K562 (cell line): ENCODE measurements around the gene PRDX3. TPM values are rescaled to one million over a fixed set of nuclear protein-coding genes. Genes with fewer than 3 reads are reported as not detected.

ENCODE experiments used
- BCLAF1 ChIP-seq, 2 experiments: fragments of 450-650 bp in 1 of 2; IDR thresholded peaks; 2 replicates each; pipeline ENCODE4 v1.6.1; 2011 to 2017; ENCODE audit warnings: low read depth in 2 of 2, antibody characterized with exemption in 1 of 2, borderline replicate concordance in 1 of 2, low read length in 1 of 2, mild to moderate bottlenecking in 1 of 2, mixed read lengths in 1 of 2; ENCODE audit not compliant: control insufficient read depth in 1 of 2
- CUX1 ChIP-seq: fragments of 200-800 bp; sonication (Bioruptor generic); IDR thresholded peaks from 2 replicates; pipeline ENCODE4 v1.6.1; 2016; ENCODE audit warnings: missing genetic modification characterization, missing compliant biosample characterization
- HOXB6 ChIP-seq: fragments of 250-450 bp; sonication (Bioruptor Pico); IDR thresholded peaks from 2 replicates; pipeline ENCODE4 v1.5.1; 2022; ENCODE audit warnings: mild to moderate bottlenecking, borderline replicate concordance
- MAFF ChIP-seq: IDR thresholded peaks from 2 replicates; pipeline ENCODE4 v1.6.1; 2012; ENCODE audit warnings: low read length, improper control_type of control experiment
- NFIX ChIP-seq: fragments of 250-450 bp; sonication (Bioruptor Pico); IDR thresholded peaks from 2 replicates; pipeline ENCODE4 v1.4.0; 2020; ENCODE audit warnings: low read depth, mild to moderate bottlenecking, moderate library complexity
- RUNX1 ChIP-seq: sonication (generic); IDR thresholded peaks from 2 replicates; pipeline ENCODE4 v1.6.1; 2016; ENCODE audit warnings: antibody characterized with exemption, low read depth
- YBX1 ChIP-seq: fragments of 450-650 bp; IDR thresholded peaks from 2 replicates; pipeline ENCODE4 v1.7.1; 2016; ENCODE audit warnings: mild to moderate bottlenecking
- ZFP1 ChIP-seq: fragments of 450-650 bp; formaldehyde crosslinking; IDR thresholded peaks from 2 replicates; pipeline ENCODE4 v1.4.0; 2020; ENCODE audit warnings: mild to moderate bottlenecking, mixed read lengths
- ZNF175 ChIP-seq: fragments of 200-800 bp; sonication (Bioruptor generic); IDR thresholded peaks from 2 replicates; pipeline ENCODE4 v1.6.1; 2016; ENCODE audit warnings: low read depth, mild to moderate bottlenecking, missing genetic modification characterization, missing compliant biosample characterization
- ZNF324 ChIP-seq: fragments of 250-450 bp; sonication (Bioruptor Pico); IDR thresholded peaks from 2 replicates; pipeline ENCODE4 v1.4.0; 2020; ENCODE audit warnings: mild to moderate bottlenecking
- polyA plus RNA-seq, 8 experiments: library from polyadenylated mRNA; depleted of rRNA in 4 of 8; stranded (reverse) in 5 of 8; unstranded in 3 of 8; fragments of >200 nt; fragmentation: Nextera tagmentation in 2 of 8; fragmentation: Illumina TruSeq in 1 of 8; extraction: Ambion mirVana in 2 of 8; extraction: Trizol in 1 of 8; gene quantifications; 2 replicates each; pipeline versions ENCODE4 v1.2.1 to v1.2.3, GENCODE V29; 2011 to 2014; ENCODE audit warnings: inconsistent platforms in 1 of 8, missing spikeins in 1 of 8
- total RNA-seq, 7 experiments: library from RNA; depleted of rRNA in 6 of 7; stranded (reverse); fragments of >200 nt in 6 of 7; fragmentation: Illumina TruSeq in 2 of 7; extraction: Trizol in 2 of 7; gene quantifications; 2 replicates each; pipeline versions ENCODE4 v1.2.1 to v1.2.3, GENCODE V29; 2011 to 2021; ENCODE audit warnings: low replicate concordance in 1 of 7
- TF ChIP-seq, protein P1 (sequence below): fragments of 450-650 bp; IDR thresholded peaks from 2 replicates; pipeline ENCODE4 v1.6.1; 2016; ENCODE audit warnings: low read depth

PRDX3 gene
- total and polyA plus RNA-seq, 9 of the 15 experiments (the other 6 are each of a cell fraction or from before 2014, with no cell fraction given): 122 to 994 (median 173) TPM

- TF ChIP-seq, protein P1, sequence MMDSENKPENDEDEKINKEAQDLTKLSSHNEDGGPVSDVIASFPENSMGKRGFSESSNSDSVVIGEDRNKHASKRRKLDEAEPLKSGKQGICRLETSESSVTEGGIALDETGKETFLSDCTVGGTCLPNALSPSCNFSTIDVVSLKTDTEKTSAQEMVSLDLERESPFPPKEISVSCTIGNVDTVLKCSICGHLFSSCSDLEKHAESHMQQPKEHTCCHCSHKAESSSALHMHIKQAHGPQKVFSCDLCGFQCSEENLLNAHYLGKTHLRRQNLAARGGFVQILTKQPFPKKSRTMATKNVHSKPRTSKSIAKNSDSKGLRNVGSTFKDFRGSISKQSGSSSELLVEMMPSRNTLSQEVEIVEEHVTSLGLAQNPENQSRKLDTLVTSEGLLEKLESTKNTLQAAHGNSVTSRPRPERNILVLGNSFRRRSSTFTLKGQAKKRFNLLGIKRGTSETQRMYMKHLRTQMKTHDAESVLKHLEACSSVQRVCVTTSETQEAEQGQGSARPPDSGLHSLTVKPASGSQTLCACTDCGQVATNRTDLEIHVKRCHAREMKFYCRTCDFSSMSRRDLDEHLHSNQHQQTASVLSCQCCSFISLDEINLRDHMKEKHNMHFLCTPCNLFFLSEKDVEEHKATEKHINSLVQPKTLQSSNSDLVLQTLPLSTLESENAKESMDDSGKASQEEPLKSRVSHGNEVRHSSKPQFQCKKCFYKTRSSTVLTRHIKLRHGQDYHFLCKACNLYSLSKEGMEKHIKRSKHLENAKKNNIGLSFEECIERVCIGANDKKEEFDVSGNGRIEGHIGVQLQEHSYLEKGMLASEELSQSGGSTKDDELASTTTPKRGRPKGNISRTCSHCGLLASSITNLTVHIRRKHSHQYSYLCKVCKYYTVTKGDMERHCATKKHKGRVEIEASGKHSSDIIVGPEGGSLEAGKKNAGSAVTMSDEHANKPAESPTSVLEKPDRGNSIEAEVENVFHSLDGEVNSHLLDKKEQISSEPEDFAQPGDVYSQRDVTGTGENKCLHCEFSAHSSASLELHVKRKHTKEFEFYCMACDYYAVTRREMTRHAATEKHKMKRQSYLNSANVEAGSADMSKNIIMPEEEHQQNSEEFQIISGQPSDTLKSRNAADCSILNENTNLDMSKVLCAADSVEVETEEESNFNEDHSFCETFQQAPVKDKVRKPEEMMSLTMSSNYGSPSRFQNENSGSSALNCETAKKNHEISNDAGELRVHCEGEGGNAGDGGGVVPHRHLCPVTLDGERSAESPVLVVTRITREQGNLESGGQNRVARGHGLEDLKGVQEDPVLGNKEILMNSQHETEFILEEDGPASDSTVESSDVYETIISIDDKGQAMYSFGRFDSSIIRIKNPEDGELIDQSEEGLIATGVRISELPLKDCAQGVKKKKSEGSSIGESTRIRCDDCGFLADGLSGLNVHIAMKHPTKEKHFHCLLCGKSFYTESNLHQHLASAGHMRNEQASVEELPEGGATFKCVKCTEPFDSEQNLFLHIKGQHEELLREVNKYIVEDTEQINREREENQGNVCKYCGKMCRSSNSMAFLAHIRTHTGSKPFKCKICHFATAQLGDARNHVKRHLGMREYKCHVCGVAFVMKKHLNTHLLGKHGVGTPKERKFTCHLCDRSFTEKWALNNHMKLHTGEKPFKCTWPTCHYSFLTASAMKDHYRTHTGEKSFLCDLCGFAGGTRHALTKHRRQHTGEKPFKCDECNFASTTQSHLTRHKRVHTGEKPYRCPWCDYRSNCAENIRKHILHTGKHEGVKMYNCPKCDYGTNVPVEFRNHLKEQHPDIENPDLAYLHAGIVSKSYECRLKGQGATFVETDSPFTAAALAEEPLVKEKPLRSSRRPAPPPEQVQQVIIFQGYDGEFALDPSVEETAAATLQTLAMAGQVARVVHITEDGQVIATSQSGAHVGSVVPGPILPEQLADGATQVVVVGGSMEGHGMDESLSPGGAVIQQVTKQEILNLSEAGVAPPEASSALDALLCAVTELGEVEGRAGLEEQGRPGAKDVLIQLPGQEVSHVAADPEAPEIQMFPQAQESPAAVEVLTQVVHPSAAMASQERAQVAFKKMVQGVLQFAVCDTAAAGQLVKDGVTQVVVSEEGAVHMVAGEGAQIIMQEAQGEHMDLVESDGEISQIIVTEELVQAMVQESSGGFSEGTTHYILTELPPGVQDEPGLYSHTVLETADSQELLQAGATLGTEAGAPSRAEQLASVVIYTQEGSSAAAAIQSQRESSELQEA: no peak
- TF ChIP-seq RUNX1: no peak
- no peak for TF ChIP-seq YBX1
- no peak for TF ChIP-seq NFIX
- TF ChIP-seq ZFP1 (CRISPR knock-in tag): no peak
- no peak for TF ChIP-seq ZNF175 (CRISPR knock-in tag)
- TF ChIP-seq ZNF324 (CRISPR knock-in tag): no peak
- TF ChIP-seq BCLAF1 (IDR thresholded peaks at IDR 0.05; ENCODE audit: borderline replicate concordance in 1 of 2, control insufficient read depth in 1 of 2, low read depth in 2 of 2, low read length in 1 of 2): no peak
- no peak for TF ChIP-seq MAFF
- TF ChIP-seq HOXB6 (CRISPR knock-in tag): no peak
- no peak for TF ChIP-seq CUX1 (CRISPR knock-in tag)
These were observed 28.7 kb upstream of the PRDX3 start, which contains the start of gene GRK5 (continued) for GRCh38 chr10:119207366-119207666.
